Measurements from ENCODE around the gene HAAO.

GRCh38 chr2:42748840-42749239 lies 43.5 kb downstream of the HAAO start:
- TF ChIP-seq POLR2A (IDR thresholded peaks at IDR 0.05; ENCODE audit: low read depth, low read length) (no peak), POLR2AphosphoS5 (IDR thresholded peaks at IDR 0.05; ENCODE audit: low read depth, low read length) (no peak), TAF1 (IDR thresholded peaks at IDR 0.05; ENCODE audit: low read depth, low read length) (no peak), SPI1 (IDR thresholded peaks at IDR 0.05; ENCODE audit: low read depth, low read length) (no peak)

Data from GM12891 (cell line).